Vagina (tissue), 2 donors: ENCODE measurements around the gene EDC4.

Source experiments
- CTCF ChIP-seq, 3 experiments: fragments of 450-650 bp in 2 of 3; fragments of 200-600 bp in 1 of 3; sonication (generic) in 1 of 3; IDR thresholded peaks; one replicate each; pipeline ENCODE4 v1.5.1; 2017 to 2019; ENCODE audit warnings: antibody characterized with exemption in 3 of 3, mild to moderate bottlenecking in 2 of 3, moderate library complexity in 2 of 3
- POLR2A ChIP-seq, 2 donors: fragments of 450-650 bp; IDR thresholded peaks; one replicate each; pipeline ENCODE4 v1.6.1; 2017; ENCODE audit warnings: antibody characterized with exemption in 2 of 2, mild to moderate bottlenecking in 2 of 2, moderate library complexity in 2 of 2
- POLR2AphosphoS5 ChIP-seq, 2 donors: sonication (generic); formaldehyde crosslinking; IDR thresholded peaks; one replicate each; pipeline ENCODE4 v1.9.0; 2017; ENCODE audit warnings: antibody characterized with exemption in 2 of 2, mild to moderate bottlenecking in 2 of 2, low read depth in 1 of 2; ENCODE audit not compliant: insufficient read depth in 1 of 2

- TF ChIP-seq CTCF (IDR thresholded peaks at IDR 0.05) (peak in 1 of 3 experiments; percentile 9), POLR2A (IDR thresholded peaks at IDR 0.05) (peak in 1 of 2 donors; percentile 55), POLR2AphosphoS5 (IDR thresholded peaks at IDR 0.05; ENCODE audit: insufficient read depth in 1 of 2, low read depth in 1 of 2) (peak; percentile 90 to 91)
Observed at GRCh38 chr16:67846320-67847063, 26.4 kb upstream of the EDC4 start, which contains the start of gene NUTF2.
